NCI-H1417 treated with DMSO at 0.1 percent for 48 hours (cell line): ENCODE measurements around the gene GABRB3.
"Not testable (repeated sequence)": the region's sequence is repeated elsewhere in the genome, so short reads cannot be mapped to it uniquely, and the experiment has no call there.

Experiments
- DNase-seq: peaks from one replicate; lab custom pipeline; 2025; lab: John Stamatoyannopoulos, UW

GABRB3 gene

DNA sequence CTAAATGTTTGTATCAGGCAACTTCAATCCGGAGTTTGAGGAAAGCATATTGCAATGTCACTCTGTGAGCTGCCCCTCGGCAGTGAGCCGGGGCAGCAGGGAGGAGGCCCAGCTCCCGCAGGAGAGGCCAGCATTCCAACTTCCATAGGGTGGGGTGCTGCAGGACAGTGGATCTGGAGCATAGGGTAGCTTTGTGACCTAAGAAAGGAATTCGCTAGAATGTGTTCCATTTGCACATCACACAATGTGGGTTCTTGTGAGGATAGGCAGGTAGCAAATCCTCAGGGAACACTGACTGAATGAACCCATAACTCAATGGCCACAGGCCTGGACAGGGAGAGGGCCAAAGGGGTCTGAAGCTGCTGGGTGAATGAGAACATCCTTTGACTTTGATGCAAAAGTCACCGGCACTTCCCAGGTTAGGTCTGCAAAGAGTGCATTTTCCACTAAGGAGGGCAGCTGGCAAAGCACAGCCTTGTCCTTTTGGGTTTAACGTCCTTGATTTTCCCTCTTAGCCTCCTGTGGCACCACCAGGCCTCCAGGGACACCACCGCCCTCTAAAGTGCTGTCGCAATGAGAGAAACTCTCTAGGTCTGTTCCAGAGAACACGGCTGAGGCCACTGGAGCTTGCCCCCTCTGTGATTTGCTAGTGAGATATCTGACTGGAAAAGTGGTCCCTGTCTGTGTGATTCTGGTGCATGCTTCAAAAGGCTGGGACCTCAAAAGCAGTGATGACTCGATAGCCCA is 36.2 kb downstream of the GABRB3 start:
- DNase-seq: no peak

DNA sequence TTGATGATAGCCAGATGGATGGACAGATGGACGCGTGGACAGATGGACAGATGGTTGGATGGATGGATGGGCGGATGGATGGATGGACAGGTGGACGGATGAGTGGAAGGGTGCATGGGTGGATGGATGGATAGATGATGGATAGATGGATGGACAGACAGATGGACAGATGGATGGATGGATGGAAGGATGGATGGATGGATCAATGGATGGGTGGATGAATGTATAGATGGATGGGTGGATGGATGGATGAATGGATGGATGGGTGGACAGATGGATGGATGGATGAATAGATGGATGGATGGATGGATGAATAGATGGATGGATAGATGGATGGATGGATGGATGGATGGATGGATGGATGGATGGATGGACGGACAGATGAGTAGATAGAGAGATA is 40.9 kb downstream of the GABRB3 start:
- DNase-seq: no peak

DNA sequence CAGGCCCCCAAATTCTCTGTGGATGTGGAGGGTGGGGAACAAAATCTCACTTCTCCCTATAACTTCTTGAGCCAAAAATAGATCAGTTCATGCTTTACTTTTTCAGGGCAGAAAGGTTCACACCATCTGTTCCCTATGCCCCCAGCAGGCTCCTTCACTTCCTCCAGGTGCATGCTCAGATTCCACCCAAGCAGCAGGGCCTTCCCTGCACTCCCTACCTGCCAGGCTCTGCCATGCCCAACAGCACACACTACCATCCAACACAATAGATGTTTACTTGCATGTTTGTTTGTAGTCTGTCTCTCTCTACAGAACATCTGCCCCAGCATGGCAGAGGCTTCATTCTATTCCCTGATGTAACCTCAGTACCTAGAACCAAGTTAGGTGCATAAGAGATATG is 43.3 kb downstream of the GABRB3 start:
- DNase-seq: no peak

DNA sequence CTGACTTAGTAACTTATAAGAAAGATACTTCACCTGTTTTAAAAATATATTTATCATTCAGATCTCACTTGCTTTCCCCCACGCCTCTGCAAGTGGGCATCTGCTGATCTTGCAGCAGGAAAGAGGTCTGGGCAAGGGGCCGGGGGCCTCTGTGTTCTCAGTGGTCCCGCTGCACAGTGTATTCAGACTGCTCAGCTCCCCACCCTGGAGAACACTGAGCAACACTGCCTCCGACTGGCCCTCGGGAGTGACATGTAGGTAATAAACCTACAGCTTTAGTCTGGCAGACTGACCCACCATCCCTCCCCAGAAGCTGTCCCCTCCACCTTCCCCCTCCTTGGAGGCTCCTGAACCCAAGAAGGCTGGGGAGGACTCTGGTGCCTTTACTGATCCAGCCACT is 43.8 kb downstream of the GABRB3 start:
- no peak for DNase-seq

DNA sequence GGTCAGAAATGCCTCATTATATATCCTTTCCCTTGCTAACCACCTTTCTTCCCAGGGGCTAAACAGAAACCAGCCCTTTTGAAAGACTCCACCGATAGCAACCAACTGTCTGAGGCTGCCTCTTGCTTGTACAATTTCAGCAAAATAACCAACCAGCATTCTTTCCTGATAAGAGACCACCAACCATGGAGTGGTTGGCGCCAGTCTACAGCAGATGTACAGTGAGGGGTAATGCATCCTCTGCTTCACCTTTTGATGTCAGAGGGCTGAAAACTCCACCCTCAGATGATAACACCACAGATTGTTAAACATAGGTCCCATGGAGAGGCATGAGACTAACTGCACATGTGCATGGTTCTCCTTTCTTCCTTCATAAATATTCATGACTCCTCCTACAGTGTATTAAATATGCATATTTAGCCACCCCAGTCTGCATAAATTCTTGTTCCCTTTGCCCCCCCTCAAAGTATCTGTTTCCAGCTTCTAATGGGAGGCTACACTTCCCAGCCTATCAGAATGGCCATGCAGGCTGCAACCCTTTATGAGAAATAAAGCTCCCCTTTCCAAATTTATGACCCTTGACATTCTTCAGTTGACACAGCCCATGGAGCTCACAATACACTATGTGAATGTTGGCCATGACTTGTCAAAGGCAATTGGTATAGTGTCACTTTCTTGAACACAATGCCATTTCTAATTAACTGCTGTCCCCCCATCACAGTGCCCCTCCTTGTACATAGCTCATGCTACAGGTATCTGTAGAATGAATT is 48.3 kb downstream of the GABRB3 start:
- DNase-seq: no peak

DNA sequence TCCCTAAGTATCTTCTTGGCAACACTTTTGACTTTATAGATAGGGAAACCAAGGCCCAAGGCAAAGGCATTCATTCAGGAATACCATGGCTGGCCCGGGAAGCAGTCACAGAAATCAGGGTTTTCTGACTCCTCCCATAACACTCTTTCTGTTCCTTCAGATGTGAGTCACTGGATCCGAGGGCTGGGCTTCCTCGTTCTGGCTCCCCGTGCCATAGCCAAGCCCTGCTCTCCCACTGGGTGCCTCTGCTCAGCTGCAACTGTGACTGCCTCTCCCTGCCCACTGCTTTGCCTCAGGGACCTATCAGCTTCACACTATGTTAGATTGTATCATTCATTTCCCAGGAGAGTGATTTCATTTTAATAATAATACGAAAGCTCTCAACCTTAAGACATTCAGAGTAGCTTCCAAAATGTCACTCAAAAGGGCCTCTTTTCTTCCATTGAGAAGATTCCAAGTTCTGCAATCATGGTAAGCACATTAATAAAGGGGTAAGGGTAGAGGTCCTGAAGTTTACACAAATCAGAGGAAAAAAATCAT is 50.2 kb downstream of the GABRB3 start:
- DNase-seq: no peak

DNA sequence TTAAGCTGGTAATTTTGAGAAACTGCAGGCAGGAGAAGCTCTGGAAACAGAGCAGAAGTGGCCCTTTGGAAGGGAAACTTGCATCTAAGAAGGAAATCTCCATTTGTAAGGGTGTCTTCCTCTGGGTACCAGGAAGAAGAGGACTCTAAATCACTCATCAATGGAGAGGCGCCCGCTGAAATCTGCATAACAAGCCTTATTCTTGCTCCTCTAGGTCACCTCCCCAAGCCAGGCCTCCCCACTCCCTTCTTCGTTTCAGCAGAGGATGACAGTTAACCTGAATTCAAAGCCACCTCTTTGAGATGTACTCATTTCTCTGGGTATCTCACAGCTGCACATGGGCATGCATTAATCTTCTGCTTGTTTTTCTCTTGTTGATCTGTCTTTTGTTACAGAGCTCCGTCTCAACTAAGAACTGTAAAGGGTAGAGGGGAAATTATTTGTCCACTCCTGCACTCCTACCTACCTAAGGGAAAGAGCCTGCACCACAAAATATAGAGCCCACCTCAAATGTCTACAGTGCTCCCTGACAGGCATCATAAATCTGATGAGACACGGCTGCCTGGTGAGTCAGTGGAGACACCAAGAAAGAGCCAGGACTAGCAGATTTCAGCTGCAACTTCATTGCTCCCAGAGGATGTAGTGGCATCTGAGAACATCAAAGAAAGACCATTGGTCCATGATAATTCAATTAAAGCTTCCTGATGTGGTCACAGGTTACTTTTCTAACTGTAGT is 51.5 kb downstream of the GABRB3 start:
- no peak for DNase-seq

DNA sequence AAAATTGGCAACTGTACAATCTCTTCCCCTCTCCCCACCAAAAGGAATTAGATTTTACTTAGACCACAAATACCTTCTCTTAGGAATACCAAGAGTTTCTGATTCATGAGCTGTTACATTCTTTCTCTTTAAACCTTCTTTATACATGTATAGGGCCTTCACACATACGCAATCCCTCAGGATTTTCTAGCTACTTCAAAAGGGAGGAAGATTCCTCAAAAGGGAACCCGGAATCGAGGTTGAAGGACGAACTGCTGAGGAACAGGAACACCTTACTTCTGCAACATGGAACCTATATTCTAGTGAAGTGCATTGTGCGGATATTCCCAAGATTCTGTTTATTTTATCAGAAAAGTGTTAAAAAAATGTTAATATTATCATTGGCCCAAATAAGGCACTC is 52.3 kb downstream of the GABRB3 start:
- DNase-seq: no peak

DNA sequence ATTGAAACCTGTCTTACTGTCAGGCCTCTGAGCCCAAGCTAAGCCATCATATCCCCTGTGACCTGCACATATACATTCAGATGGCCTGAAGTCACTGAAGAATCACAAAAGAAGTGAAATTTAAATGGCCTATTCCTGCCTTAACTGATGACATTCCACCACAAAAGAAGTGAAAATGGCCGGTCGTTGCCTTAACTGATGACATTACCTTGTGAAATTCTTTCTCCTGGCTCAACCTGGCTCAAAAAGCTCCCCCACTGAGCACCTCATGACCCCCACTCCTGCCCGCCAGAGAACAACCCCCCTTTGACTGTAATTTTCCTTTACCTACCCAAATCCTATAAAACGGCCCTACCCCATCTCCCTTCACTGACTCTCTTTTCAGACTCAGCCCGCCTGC is 53.0 kb downstream of the GABRB3 start:
- DNase-seq: not testable (repeated sequence)

DNA sequence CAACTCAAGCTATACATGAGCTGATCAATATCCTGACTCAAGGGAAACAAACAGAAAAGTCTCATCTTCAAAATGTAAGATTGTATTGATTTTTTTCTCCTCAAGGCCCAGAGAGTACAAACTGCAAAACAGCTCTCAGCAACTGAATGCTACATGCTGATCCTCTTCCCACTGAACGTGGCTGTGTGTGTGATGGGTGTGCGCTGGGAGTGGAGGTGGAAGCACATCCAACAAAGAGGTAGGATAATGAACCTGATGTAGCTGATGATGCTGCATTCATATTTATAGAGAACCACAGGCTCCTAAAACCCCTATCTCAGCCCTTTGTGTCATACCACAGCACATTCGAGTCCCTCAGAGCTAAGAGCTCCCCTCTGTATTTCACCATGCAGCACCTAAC is 56.8 kb downstream of the GABRB3 start:
- DNase-seq: no peak

DNA sequence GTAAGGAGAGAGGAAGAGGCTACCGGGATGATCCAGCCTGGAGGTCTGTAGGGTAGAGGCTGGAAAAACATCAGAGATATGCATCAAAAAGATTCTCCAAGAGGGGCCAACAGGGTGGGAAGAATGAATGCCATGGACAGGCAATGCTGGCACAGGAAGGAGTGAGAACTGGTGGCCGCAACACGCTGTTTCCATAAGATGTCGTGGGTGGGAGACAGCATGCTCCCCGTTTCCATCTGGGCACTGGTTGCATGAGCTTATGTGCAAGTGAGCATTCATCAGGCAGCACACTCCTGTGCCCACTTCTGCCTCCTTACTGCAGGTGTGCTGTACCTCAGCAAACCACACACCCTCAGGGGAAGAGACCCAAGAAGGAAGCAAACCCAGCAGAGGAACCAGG is 59.4 kb downstream of the GABRB3 start:
- DNase-seq: no peak

DNA sequence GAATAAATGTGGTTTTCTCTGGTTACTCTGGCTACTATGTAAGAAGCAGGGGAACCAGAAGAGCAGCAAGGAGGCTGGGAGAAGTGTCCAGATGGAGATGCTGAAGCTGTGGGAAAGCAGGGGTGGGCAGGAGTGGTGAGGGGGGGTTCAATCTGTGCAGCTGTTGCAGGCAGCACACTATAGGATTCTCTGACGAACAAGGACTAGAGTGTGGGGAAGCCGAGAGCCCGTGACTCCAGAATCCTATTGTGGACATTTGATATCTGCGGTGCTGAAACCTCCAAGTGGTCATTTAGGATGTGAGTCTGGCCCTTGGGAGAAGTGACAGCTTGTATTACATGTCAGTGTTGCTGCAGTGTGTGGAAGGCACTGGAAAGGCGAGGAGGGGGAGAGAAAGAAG is 60.5 kb downstream of the GABRB3 start:
- no peak for DNase-seq

DNA sequence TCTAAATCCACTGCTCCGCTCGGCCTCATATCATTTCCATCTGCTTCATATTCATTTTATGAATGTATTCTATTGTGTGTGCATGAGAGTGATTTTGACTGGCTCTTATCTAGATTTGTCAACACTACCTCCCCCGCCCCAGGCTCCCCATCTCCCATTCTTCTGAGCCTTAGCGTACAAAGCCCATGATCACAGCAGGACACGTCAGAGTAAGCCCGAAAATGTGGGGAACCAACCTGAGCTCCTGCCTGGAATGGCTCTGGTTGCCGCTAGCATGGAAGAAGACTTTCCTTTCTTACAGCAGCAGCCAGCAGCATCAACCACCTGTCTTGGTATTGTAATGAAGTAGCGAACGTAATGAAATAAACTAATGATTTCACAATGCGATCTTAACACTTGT is 61.4 kb downstream of the GABRB3 start:
- DNase-seq: no peak

DNA sequence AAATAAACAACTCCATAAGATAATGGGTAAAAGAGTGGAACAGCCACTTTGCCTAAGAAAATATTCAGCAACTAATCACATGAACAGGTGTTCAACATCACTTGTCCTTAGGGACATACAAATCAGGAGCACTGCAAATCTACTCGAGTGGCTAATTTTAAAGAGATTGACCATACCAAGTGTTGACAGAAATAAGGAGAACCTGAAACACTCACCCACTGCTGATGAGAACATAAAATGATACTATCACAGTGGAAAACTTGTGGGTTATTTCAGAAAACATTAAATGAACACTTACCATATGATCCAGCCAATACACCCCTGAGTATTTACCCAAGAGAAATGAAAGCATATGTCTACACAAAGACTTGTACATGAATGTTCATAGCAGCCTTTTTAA is 70.5 kb downstream of the GABRB3 start:
- no peak for DNase-seq

DNA sequence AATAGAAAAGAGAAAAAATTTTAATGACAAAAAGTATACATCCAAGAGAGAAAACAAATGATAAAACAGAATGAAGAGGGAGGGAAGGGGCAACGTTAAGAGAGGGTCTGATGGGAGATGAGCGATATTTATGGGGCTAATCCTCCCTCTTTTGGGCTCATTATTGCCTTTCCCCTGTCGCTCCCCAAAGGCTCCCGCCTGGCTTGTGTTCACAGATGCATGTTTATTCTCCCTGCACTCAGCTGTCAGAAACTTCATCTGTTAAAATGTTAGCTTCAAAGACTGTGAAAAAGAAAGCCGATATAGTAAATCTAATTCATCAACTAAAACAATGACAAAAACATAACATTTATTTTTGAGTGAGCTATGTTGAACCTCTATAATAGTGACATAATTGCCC is 74.3 kb downstream of the GABRB3 start:
- DNase-seq: no peak

DNA sequence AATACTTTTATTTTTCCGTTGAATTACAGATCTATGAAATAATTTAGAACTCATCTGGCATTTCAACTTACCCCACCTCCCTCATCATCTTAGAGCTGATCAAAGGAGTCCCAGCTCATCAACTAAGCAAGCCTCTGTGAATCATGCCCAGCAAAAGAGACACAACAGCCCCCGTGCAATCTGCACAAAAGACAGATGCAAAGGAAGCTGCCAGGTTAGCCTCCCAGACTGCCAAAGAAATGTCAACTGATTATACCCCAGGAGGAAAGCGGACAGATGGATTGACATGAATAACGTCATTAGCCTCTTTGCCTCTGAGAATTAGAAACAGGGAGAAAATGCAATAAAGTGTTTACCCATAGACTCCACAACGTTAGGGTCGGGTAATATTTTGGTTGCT is 75.0 kb downstream of the GABRB3 start:
- no peak for DNase-seq

DNA sequence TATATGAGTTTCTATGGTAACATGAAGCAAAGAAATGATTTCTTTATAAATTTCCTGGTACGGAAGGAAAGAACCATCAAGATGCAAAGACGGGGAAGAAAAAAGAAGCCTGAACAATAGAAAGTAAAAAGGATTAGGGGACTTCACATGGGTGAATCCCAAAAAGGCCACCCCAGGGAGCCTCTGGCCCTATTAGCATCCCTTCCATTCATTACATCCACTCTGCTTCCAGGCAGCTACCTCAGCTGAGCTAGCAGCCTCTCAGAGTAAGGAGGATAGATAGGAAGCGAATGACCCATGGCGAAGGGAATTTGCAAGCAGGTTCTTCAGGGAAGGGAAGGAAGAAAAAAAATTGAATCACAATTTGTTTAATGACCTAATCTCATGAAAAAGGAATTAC is 81.6 kb downstream of the GABRB3 start:
- DNase-seq: no peak

DNA sequence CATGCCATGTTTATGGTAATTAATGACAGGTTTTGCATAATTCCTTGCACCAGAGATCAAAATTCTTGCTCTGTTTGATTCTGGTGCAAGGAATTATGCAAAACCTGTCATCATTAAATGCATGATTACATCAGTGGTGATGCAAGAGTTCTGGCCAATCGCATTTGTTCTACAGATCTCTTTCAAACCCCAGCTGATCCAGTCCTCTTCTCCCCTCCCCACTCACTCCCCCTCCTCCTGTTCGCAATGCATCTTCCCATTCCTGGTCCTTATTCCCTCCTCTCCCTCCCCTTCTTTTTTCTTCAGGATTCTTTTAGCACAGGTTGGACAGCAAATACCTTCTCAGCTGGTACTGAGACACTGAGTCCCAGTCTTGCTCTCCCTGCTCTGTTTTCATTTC is 82.1 kb downstream of the GABRB3 start:
- no peak for DNase-seq

DNA sequence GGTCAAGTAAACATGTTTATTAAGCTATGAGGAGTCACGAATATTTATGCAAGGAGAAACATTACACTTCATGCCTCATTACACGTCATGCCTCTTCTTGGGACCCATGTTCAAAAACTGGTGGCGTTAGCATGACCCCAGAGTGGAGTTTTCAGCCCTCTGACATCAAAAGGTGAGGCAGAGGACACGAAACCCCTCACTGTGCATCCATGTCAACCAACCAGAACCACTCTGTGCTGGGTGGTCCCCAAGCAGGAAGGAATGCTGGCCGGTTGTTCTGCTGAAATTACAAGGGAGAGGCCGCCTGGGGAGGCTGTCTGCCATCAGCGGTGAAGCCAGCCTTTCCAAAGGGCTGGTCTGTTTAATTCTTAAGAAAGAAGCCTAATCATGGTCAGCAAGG is 83.4 kb downstream of the GABRB3 start:
- DNase-seq: no peak

DNA sequence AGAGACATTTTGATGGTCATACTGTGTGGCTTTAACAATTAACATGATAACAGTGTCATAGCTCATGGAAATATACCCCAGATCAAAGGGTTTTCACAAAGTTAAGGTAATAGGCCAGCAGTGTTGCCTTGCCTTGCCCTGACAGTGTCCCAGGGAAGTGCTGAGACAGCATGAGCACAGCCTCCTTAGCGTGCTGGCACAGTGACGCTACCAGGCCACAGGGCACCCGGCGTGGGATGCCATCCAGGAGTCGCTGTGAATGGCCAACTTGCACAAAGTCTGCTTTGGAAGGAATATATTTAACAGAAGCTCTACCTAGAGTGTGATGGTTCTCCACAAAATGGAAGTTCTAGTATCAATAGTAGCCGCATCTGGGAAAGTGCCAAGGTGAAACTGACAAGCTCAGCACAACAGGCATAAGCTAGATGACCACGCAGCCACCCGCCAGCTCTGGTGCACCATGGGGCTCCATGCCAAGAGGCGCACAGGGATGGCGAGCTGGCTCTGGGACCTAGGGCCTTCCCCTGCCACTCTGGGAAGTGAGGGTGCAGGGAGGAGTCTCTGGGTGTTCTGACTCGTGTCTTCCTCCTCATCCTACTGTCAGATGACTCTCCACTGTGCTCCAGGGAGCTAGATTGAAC is 86.2 kb downstream of the GABRB3 start:
- no peak for DNase-seq

DNA sequence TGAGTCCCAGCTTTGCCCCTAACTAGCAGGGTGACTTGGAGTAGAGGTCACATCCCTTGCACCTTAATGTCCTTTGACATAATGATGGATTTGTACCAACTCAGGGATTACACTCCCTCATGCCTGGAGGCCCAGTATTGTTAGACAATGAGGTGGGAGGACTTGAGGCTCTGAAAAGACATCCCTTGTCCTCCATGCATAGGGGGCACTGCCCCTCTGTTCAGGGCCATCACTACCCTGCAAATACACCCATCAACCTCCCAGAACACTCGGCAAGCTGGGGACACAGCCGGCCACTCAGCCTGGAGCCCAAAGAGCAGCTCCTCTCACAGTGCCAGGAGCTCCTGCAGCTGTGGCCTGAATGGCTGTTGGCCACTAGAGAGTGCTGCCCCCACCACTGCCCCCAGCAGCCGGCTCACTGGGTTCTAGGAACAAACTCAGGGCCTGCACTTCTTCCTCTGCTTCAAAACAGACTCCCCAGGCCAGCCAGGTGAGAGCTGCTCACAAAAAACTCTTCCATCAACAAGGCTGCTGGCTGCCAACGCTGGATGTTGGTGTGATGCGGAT is 90.2 kb downstream of the GABRB3 start:
- no peak for DNase-seq

DNA sequence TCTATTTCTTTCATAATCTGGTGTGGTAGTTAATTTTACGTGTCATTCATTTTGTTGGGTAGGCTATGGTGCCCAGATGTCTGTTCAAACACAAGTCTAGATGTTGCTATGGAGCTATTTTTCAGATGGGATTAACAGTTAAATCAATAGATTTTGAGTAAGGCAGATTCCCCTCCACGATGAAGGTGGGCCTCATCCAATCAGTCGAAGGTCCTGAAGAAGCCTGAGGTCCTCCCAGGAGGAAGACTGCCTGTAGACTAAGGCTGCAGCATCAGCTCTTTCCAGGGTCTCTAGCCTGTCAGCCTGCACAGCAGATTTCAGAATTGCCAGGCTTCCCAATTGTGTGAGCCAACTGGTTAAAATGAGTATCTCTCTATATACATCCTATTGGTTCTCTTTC is 92.9 kb downstream of the GABRB3 start:
- no peak for DNase-seq
